ENCODE data around the gene SRPK2. TPM values are rescaled to one million over a fixed set of nuclear protein-coding genes. Genes with fewer than 3 reads are reported as not detected.

Gene SRPK2
- total RNA-seq, 2 donors from 2014 or later = 52.6 to 99.5 TPM

DNA sequence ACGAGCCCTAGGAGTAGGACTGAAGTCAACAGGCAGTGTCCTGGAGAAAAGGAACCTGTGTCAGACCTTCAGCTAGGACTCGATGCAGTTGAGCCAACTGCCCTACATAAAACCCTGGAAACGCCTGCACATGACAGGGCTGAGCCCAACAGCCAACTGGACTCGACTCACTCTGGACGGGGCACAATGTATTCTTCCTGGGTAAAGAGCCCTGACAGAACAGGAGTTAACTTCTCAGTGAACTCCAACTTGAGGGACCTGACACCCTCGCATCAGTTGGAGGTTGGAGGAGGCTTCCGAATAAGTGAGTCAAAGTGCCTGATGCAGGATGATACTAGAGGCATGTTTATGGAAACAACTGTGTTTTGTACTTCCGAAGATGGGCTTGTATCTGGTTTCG is 281.3 kb downstream of the SRPK2 start:
- intact Hi-C loops (cut with DNase I) = loop anchor here (10.0 kb wide), 1 partner anchor 93 kb away; the partner anchor contains the start of gene KMT2E
- Histone ChIP-seq H3K4me1 (replicated peaks) (peaks cover 10% of the 10 kb centered on the region), H3K36me3 (peaks cover 0 to 17% of the 10 kb centered on the region in 2 donors), H3K27me3 (replicated peaks; ENCODE audit: insufficient read depth) (no peaks in the 10 kb centered on the region), H3K9me3 (no peaks in the 10 kb centered on the region), H3K4me3 (no peak overlapping the region), H3K27ac (no peak overlapping the region)
- TF ChIP-seq POLR2A (IDR thresholded peaks at IDR 0.05) (no peak), CTCF (IDR thresholded peaks at IDR 0.05) (no peak), POLR2AphosphoS5 (IDR thresholded peaks at IDR 0.05) (no peak)
- no peak for DNase-seq (ENCODE audit: low spot score)
- WGBS = 88% methylated on average over 9 of the region's 9 CpGs

DNA sequence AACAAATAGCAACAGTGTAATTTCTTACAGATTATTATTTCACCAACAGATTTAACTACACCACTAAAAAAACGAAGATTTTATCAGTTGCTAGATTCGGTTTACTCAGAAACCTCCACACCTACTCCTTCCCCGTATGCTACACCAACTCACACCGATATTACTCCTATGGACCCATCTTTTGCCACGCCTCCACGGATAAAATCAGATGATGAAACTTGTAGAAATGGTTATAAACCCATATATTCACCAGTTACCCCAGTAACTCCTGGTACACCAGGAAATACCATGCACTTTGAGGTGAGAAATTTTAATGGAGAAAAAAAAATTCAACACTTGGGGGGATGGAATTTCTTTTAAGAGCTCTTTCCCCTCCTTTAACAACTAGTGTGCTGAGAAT is 282.2 kb downstream of the SRPK2 start:
- no peaks in the 10 kb centered on the region for H3K9me3 ChIP-seq
- H3K4me3 ChIP-seq = no peak overlapping the region
- H3K27ac ChIP-seq = no peak overlapping the region
- peaks cover 7% of the 10 kb centered on the region for H3K4me1 ChIP-seq (replicated peaks)
- TF ChIP-seq POLR2AphosphoS5 (IDR thresholded peaks at IDR 0.05) = no peak
- TF ChIP-seq POLR2A (IDR thresholded peaks at IDR 0.05) = no peak
- no peak for TF ChIP-seq CTCF (IDR thresholded peaks at IDR 0.05)
- H3K27me3 ChIP-seq (replicated peaks; ENCODE audit: insufficient read depth) = no peaks in the 10 kb centered on the region
- intact Hi-C loops (cut with DNase I) = loop anchor here (10.0 kb wide), 1 partner anchor 92 kb away; the partner anchor contains the start of gene KMT2E
- H3K36me3 ChIP-seq = peaks cover 0 to 8% of the 10 kb centered on the region in 2 donors
- no peak for DNase-seq (ENCODE audit: low spot score)
- 80% methylated on average over 6 of the region's 6 CpGs for WGBS

GRCh38 chr7:105105579-105105978 is 283.1 kb downstream of the SRPK2 start:
- Histone ChIP-seq H3K9me3 (no peaks in the 10 kb centered on the region), H3K27me3 (replicated peaks; ENCODE audit: insufficient read depth) (no peaks in the 10 kb centered on the region), H3K4me1 (replicated peaks) (peaks cover 7% of the 10 kb centered on the region), H3K4me3 (no peak overlapping the region), H3K27ac (peak overlapping the region in 1 of 2 donors; percentile 8), H3K36me3 (peaks cover 0 to 8% of the 10 kb centered on the region in 2 donors)
- no peak for DNase-seq (ENCODE audit: low spot score)
- no peak for TF ChIP-seq POLR2A (IDR thresholded peaks at IDR 0.05)
- no peak for TF ChIP-seq POLR2AphosphoS5 (IDR thresholded peaks at IDR 0.05)
- TF ChIP-seq CTCF (IDR thresholded peaks at IDR 0.05) = no peak
- intact Hi-C loops (cut with DNase I) = loop anchor here (10.0 kb wide), 1 partner anchor 91 kb away; the partner anchor contains the start of gene KMT2E
- 40% methylated on average over 2 of the region's 2 CpGs for WGBS

DNA sequence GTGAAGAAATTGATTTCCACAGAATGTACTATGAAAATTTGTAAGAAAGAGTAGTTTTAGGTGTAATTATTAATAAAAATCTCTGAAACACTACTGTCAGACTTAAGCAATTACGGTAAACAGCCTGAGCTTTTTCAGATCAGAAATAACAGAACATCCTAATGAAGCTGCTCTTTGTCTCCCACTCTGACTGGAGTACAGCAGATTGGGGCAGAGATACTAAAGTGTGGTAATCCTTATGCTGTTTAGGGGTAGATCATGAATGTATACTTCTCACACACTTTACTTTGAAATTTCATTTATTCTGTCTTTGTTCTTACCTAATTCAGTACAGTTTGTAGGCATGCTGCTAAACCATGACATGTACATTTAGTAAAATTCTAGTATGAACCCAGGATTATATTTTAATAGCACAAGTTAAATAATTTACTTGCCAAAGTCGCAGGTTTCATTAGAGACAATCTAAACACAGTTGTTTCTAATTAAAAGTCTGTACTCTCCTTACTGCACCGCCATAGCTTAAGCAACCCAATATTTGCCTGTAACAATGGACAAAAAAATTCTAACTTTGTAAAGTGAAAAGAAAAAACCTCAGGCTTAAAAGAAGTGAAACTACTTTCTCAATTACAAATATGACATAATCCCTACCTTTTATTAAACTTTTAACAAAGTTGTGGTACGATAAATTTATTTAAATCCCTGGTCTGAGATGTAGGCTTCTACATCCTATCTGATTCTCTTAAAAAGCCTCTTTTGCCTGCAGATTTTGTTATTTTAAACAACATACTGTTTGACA is 286.0 kb downstream of the SRPK2 start:
- peak overlapping the region in 1 of 2 donors; percentile 33 for H3K27ac ChIP-seq
- peaks cover 7% of the 10 kb centered on the region for H3K4me1 ChIP-seq (replicated peaks)
- H3K4me3 ChIP-seq = no peak overlapping the region
- no peaks in the 10 kb centered on the region for H3K27me3 ChIP-seq (replicated peaks; ENCODE audit: insufficient read depth)
- no peak for TF ChIP-seq POLR2AphosphoS5 (IDR thresholded peaks at IDR 0.05)
- no peak for TF ChIP-seq POLR2A (IDR thresholded peaks at IDR 0.05)
- TF ChIP-seq CTCF (IDR thresholded peaks at IDR 0.05) = no peak
- 57% methylated on average over 4 of the region's 4 CpGs for WGBS
- H3K36me3 ChIP-seq = no peaks in the 10 kb centered on the region
- no peaks in the 10 kb centered on the region for H3K9me3 ChIP-seq
- intact Hi-C loops (cut with DNase I) = loop anchor here (10.0 kb wide), 1 partner anchor 88 kb away; the partner anchor contains the start of gene KMT2E
- DNase-seq (ENCODE audit: low spot score) = no peak

All from prostate gland (tissue), 2 donors.